HEK293T (cell line): ENCODE data around the gene AOAH.

Experiments used
- CTBP1 ChIP-seq: fragments of 450-650 bp; IDR thresholded peaks from 2 replicates; pipeline ENCODE4 v1.6.1; 2016; ENCODE audit warnings: borderline replicate concordance
- FOXK2 ChIP-seq: fragments of 450-650 bp; IDR thresholded peaks from 2 replicates; pipeline ENCODE4 v1.6.1; 2016; ENCODE audit warnings: mild to moderate bottlenecking
- L3MBTL2 ChIP-seq: fragments of 450-650 bp; conservative IDR thresholded peaks from 2 replicates; pipeline ENCODE4 v1.6.1; 2016; ENCODE audit warnings: mild to moderate bottlenecking
- SUZ12 ChIP-seq: fragments of 450-650 bp; IDR thresholded peaks from 2 replicates; pipeline ENCODE4 v1.6.1; 2016; ENCODE audit warnings: mild to moderate bottlenecking
- TARDBP ChIP-seq: fragments of 450-650 bp; IDR thresholded peaks from 2 replicates; pipeline ENCODE4 v1.6.1; 2016

DNA sequence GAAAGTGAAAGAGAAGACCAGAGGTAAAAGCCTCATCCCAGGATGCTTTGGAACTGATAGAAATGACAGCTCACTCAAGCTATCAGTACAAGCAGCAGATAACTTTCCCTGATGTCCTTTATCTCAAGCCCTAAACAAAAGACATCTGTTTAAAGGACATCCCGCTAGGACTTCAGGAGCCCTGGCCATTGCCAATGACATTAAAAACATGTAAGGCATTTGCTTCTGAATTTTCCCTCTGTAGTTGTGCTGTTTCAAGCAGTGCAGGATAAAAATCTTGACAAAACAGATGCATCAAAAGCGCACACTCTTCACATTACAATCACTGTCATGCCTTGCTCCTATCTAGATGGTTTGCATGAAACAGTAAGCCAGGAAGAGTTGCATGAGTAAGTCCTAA, 159.8 kb downstream of the AOAH start:
- TF ChIP-seq TARDBP (no peak), SUZ12 (no peak), CTBP1 (no peak), FOXK2 (no peak), L3MBTL2 (no peak)
